SK-N-MC (cell line): ENCODE measurements around the gene CTAGE1.

Experiments
- DNase-seq: peaks from one replicate; pipeline ENCODE4 v3.0.0-alpha.2; 2011; ENCODE audit warnings: low read depth, low spot score
- H3K27ac ChIP-seq: fragments of 200-600 bp; sonication (generic); 2 replicates; pipeline ENCODE4 v1.5.1; 2016; ENCODE audit warnings: mixed run types
- H3K36me3 ChIP-seq: fragments of 200-600 bp; sonication (generic); 2 replicates; pipeline ENCODE4 v1.6.1; 2017; ENCODE audit warnings: antibody characterized with exemption, low read length, mixed read lengths; ENCODE audit not compliant: insufficient read depth
- H3K4me3 ChIP-seq: fragments of 200-600 bp; sonication (generic); 2 replicates; pipeline ENCODE4 v1.5.1; 2016
- H3K9ac ChIP-seq: fragments of 200-600 bp; sonication (generic); 2 replicates; pipeline ENCODE4 v1.8.0; 2017; ENCODE audit warnings: mixed run types, mixed read lengths; ENCODE audit not compliant: insufficient read length
- H3K9me3 ChIP-seq: fragments of 200-600 bp; sonication (generic); 2 replicates; pipeline ENCODE4 v1.6.1; 2017; ENCODE audit warnings: low read depth, mild to moderate bottlenecking, antibody characterized with exemption, low read length, moderate library complexity, mixed read lengths
- EZH2 ChIP-seq: fragments of 200-600 bp; sonication (generic); IDR thresholded peaks from one replicate; pipeline ENCODE4 v1.6.1; 2017; ENCODE audit warnings: antibody characterized with exemption
- FOXP2 ChIP-seq: optimal IDR thresholded peaks from 2 replicates; pipeline ENCODE3; 2011; ENCODE audit warnings: mild to moderate bottlenecking, moderate library complexity; ENCODE audit not compliant: insufficient read depth; ENCODE audit errors: extremely low read length, control extremely low read depth
- POLR2AphosphoS5 ChIP-seq: IDR thresholded peaks from 2 replicates; pipeline ENCODE4 v1.6.1; 2012; ENCODE audit warnings: mild to moderate bottlenecking, low read depth, low read length, borderline replicate concordance

The CTAGE1 gene

GRCh38 chr18:22446325-22446724, 28.6 kb upstream of the CTAGE1 start:
- H3K9me3 ChIP-seq = no peaks in the 10 kb centered on the region
- H3K36me3 ChIP-seq = no peaks in the 10 kb centered on the region
- DNase-seq = no peak
- H3K27ac ChIP-seq = no peak overlapping the region
- H3K9ac ChIP-seq = no peak overlapping the region
- no peak for TF ChIP-seq FOXP2
- no peak overlapping the region for H3K4me3 ChIP-seq

DNA sequence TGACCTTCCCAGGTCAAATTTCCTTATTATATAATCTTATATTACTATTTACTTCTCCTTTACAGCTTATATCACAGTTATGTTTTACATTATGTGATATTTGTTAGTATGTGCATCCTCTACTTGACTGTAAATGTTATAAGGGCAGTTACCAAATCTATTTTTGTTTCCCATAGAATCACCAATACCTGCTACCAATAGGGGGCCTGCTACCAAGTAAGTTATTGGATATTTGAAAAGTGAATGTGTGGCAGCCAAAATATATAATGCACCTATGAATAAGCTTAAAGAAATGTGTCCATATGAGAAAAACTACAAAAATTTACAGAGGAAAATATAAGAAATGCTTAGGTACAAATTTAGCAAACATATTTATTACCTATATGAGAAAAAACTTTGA, 23.9 kb upstream of the CTAGE1 start:
- Histone ChIP-seq H3K27ac (no peak overlapping the region), H3K36me3 (no peaks in the 10 kb centered on the region), H3K9ac (no peak overlapping the region), H3K9me3 (no peaks in the 10 kb centered on the region), H3K4me3 (no peak overlapping the region)
- no peak for DNase-seq
- no peak for TF ChIP-seq FOXP2
- TF ChIP-seq POLR2AphosphoS5 = no peak
- TF ChIP-seq EZH2 = no peak

GRCh38 chr18:22439447-22439846, 21.7 kb upstream of the CTAGE1 start:
- Histone ChIP-seq H3K27ac (no peak overlapping the region), H3K9me3 (no peaks in the 10 kb centered on the region), H3K4me3 (no peak overlapping the region), H3K36me3 (no peaks in the 10 kb centered on the region), H3K9ac (no peak overlapping the region)
- no peak for TF ChIP-seq POLR2AphosphoS5
- TF ChIP-seq EZH2 = no peak
- no peak for TF ChIP-seq FOXP2
- no peak for DNase-seq

- no peak overlapping the region for H3K9ac ChIP-seq
- DNase-seq = no peak
- TF ChIP-seq POLR2AphosphoS5 = no peak
- no peak for TF ChIP-seq FOXP2
- no peak for TF ChIP-seq EZH2
- no peaks in the 10 kb centered on the region for H3K36me3 ChIP-seq
- no peaks in the 10 kb centered on the region for H3K9me3 ChIP-seq
- no peak overlapping the region for H3K27ac ChIP-seq
- H3K4me3 ChIP-seq = no peak overlapping the region
These were observed 18.4 kb upstream of the CTAGE1 start for GRCh38 chr18:22436136-22436535.

- Histone ChIP-seq H3K36me3 (no peaks in the 10 kb centered on the region), H3K4me3 (no peak overlapping the region), H3K9me3 (no peaks in the 10 kb centered on the region), H3K27ac (no peak overlapping the region), H3K9ac (no peak overlapping the region)
- DNase-seq = no peak
- TF ChIP-seq POLR2AphosphoS5 (no peak), EZH2 (no peak), FOXP2 (no peak)
These were observed 17.4 kb upstream of the CTAGE1 start for GRCh38 chr18:22434973-22435608.

DNA sequence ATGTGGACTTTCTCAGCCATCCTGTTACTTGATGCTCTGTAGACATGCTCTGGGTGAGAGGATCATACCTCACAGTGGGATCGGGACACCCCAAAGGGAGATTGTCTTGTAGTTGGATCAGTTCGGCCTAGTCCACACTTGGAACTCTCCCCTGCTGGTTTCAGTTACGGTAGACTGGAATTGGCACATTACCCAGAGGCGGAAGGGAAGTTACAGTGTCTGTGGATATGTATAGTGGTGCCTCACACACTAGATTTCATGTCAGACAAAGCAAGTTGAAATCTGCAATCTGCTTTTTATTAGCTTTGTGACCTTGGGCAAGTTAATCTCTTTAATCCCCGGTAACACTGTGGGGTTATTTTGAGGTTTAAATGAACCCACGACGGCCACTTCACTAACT, 16.2 kb upstream of the CTAGE1 start:
- DNase-seq = no peak
- H3K27ac ChIP-seq = no peak overlapping the region
- H3K4me3 ChIP-seq = no peak overlapping the region
- TF ChIP-seq POLR2AphosphoS5 (no peak), FOXP2 (no peak), EZH2 (no peak)
- no peaks in the 10 kb centered on the region for H3K36me3 ChIP-seq
- no peak overlapping the region for H3K9ac ChIP-seq
- H3K9me3 ChIP-seq = no peaks in the 10 kb centered on the region

GRCh38 chr18:22432657-22433137, 15.0 kb upstream of the CTAGE1 start:
- Histone ChIP-seq H3K9me3 (no peaks in the 10 kb centered on the region), H3K27ac (no peak overlapping the region), H3K9ac (no peak overlapping the region), H3K4me3 (no peak overlapping the region), H3K36me3 (no peaks in the 10 kb centered on the region)
- no peak for TF ChIP-seq POLR2AphosphoS5
- TF ChIP-seq EZH2 = no peak
- no peak for TF ChIP-seq FOXP2
- no peak for DNase-seq

GRCh38 chr18:22429564-22429963, 11.8 kb upstream of the CTAGE1 start:
- H3K27ac ChIP-seq = no peak overlapping the region
- no peak for DNase-seq
- no peaks in the 10 kb centered on the region for H3K9me3 ChIP-seq
- no peaks in the 10 kb centered on the region for H3K36me3 ChIP-seq
- no peak for TF ChIP-seq POLR2AphosphoS5
- no peak overlapping the region for H3K9ac ChIP-seq
- no peak overlapping the region for H3K4me3 ChIP-seq

GRCh38 chr18:22428672-22429071, 11.0 kb upstream of the CTAGE1 start:
- H3K4me3 ChIP-seq = no peak overlapping the region
- H3K9ac ChIP-seq = no peak overlapping the region
- no peaks in the 10 kb centered on the region for H3K9me3 ChIP-seq
- no peak for TF ChIP-seq FOXP2
- no peak for TF ChIP-seq POLR2AphosphoS5
- no peak for TF ChIP-seq EZH2
- H3K27ac ChIP-seq = no peak overlapping the region
- no peak for DNase-seq
- H3K36me3 ChIP-seq = no peaks in the 10 kb centered on the region
